ENCODE data around the gene C11orf54. TPM values are rescaled to one million over a fixed set of nuclear protein-coding genes. Genes with fewer than 3 reads are reported as not detected.

The C11orf54 gene
- polyA plus RNA-seq, 3 donors = 8.3 to 23.6 (median 14.1) TPM

DNA sequence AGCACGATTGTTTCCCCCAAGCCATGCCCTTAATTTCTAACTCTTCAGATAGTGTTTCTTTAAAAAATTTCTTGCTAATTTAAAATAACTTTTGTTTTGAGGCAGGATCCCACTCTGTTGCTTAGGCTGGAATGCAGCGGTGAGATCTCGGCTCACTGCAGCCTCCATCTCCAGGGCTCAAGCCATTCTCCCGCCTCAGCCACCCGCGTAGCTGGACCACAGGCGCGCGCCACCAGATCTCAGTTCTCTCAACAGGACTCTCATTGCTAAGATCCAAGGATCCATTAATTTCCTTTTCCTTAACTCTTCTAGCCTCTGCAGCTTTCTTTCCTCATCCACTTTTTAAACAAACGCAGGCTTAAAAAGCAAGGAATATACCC, 42.3 kb downstream of the C11orf54 start:
- no peaks in the 10 kb centered on the region for H3K27me3 ChIP-seq (ENCODE audit: control insufficient read depth in 2 of 2, insufficient read depth in 2 of 2, low read length in 2 of 2)
- peaks cover 44% of the 10 kb centered on the region for H4K20me1 ChIP-seq (ENCODE audit: insufficient read depth, low read length)
- peak overlapping the region; percentile 92 for H2AFZ ChIP-seq (ENCODE audit: insufficient read depth, low read depth, low read length, poor library complexity, severe bottlenecking)
- intact Hi-C loops (cut with micrococcal nuclease) = loop anchor here (5.0 kb wide), 2 partner anchors 41 to 546 kb away; partner anchors contain the start of genes C11orf54 (in 2 of the 2) and TAF1D (in 2 of the 2)
- no peaks in the 10 kb centered on the region for H3K9me3 ChIP-seq (replicated peaks in 1 of 2; ENCODE audit: control insufficient read depth in 1 of 2, insufficient read depth in 1 of 2, low read length in 2 of 2)
- peak overlapping the region; percentile 72 to 97 (median 95) for H3K4me3 ChIP-seq (replicated peaks in 1 of 3; ENCODE audit: low read depth in 2 of 3, low read length in 3 of 3)
- peaks cover 33% of the 10 kb centered on the region for H3K4me1 Mint-ChIP-seq
- peaks cover 51% of the 10 kb centered on the region for H3K79me2 ChIP-seq (ENCODE audit: insufficient read depth, low read length)
- H3K27ac Mint-ChIP-seq = peak overlapping the region; percentile 67 to 97 (median 90)
- peak overlapping the region; percentile 93 for H3K4me2 ChIP-seq (replicated peaks; ENCODE audit: extremely low read depth, low read length, poor library complexity, severe bottlenecking)
- peak overlapping the region; percentile 96 to 98 for H3K4me3 Mint-ChIP-seq
- peaks cover 11% of the 10 kb centered on the region in 2 donors for H3K36me3 ChIP-seq (replicated peaks in 1 of 2; ENCODE audit: control insufficient read depth in 1 of 2, insufficient read depth in 2 of 2, low read length in 2 of 2)
- no peak for DNase-seq
- peaks cover 16 to 34% of the 10 kb centered on the region in 2 donors for H3K4me1 ChIP-seq (ENCODE audit: control insufficient read depth in 1 of 2, insufficient read depth in 2 of 2, low read length in 2 of 2)
- peak overlapping the region; percentile 94 to 96 for H3K27ac ChIP-seq (ENCODE audit: low read depth in 1 of 2, low read length in 2 of 2)
- TF ChIP-seq, protein P1, sequence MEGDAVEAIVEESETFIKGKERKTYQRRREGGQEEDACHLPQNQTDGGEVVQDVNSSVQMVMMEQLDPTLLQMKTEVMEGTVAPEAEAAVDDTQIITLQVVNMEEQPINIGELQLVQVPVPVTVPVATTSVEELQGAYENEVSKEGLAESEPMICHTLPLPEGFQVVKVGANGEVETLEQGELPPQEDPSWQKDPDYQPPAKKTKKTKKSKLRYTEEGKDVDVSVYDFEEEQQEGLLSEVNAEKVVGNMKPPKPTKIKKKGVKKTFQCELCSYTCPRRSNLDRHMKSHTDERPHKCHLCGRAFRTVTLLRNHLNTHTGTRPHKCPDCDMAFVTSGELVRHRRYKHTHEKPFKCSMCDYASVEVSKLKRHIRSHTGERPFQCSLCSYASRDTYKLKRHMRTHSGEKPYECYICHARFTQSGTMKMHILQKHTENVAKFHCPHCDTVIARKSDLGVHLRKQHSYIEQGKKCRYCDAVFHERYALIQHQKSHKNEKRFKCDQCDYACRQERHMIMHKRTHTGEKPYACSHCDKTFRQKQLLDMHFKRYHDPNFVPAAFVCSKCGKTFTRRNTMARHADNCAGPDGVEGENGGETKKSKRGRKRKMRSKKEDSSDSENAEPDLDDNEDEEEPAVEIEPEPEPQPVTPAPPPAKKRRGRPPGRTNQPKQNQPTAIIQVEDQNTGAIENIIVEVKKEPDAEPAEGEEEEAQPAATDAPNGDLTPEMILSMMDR (IDR thresholded peaks at IDR 0.05) = no peak
- peak overlapping the region; percentile 95 for H3K9ac ChIP-seq (ENCODE audit: insufficient read depth, low read length, poor library complexity, severe bottlenecking)
- WGBS (ENCODE audit: insufficient coverage) = 0% methylated on average over 9 of the region's 10 CpGs
- peaks cover 4 to 21% of the 10 kb centered on the region in 2 donors for H3K36me3 Mint-ChIP-seq
- peaks cover 0 to 3% (median 0%) of the 10 kb centered on the region in 7 donors for H3K9me3 Mint-ChIP-seq
- no peaks in the 10 kb centered on the region for H3K27me3 Mint-ChIP-seq (ENCODE audit: low read depth in 3 of 3)

DNA sequence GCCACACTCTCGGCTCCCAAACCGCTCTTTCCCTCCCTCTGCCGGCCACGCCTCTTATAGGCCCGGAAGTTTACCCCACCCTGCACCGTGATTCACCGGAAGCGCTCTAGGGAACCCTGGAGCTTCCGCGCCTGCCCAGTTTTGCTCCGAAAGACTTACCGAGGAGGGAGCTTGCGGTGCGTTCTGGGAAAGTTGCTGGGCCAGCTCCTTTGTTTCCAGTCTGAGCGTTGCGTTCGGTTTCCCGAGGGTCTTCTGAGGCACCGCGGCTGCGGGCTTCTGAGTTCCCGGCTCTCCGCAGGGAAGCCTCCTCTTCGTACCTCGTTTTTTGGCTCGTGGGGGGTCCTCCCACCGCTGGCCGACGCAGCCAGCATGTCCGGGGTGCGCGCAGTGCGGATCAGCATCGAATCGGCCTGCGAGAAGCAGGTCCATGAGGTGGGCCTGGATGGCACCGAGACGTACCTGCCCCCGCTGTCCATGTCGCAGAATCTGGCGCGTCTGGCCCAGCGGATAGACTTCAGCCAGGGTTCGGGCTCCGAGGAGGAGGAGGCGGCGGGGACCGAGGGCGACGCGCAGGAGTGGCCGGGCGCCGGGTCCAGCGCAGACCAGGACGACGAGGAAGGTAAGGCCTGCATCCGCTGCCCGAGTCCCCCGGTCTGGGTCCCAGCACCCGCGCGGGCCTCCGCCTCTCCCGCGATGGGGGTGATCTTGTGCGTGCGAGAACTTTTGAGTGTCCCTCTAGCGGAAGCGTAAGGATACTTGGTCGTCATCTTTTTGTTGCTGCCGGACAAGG, 42.9 kb downstream of the C11orf54 start, which contains the start of gene MED17:
TSS of gene MED17 (plus strand) at position 138 of the 790 bp plus-strand sequence. CDS start at position 370, 232 bp downstream.
- Mint-ChIP-seq H3K36me3 (peaks cover 6 to 27% of the 10 kb centered on the region in 2 donors), H3K9me3 (peaks cover 0 to 3% (median 0%) of the 10 kb centered on the region in 7 donors), H3K4me3 (peak within 1 kb of the TSS; percentile 96 to 98), H3K4me1 (peaks cover 33% of the 10 kb centered on the region), H3K27ac (peak within 1 kb of the TSS; percentile 67 to 97 (median 90)), H3K27me3 (ENCODE audit: low read depth in 3 of 3) (no peaks in the 10 kb centered on the region)
- intact Hi-C loops (cut with micrococcal nuclease) = loop anchor here (5.0 kb wide), 2 partner anchors 42 to 547 kb away; partner anchors contain the start of genes C11orf54 (in 2 of the 2) and TAF1D (in 2 of the 2)
- Histone ChIP-seq H3K4me1 (ENCODE audit: control insufficient read depth in 1 of 2, insufficient read depth in 2 of 2, low read length in 2 of 2) (peaks cover 16 to 34% of the 10 kb centered on the region in 2 donors), H2AFZ (ENCODE audit: insufficient read depth, low read depth, low read length, poor library complexity, severe bottlenecking) (peak within 1 kb of the TSS; percentile 92), H3K79me2 (ENCODE audit: insufficient read depth, low read length) (peaks cover 57% of the 10 kb centered on the region), H3K9me3 (replicated peaks in 1 of 2; ENCODE audit: control insufficient read depth in 1 of 2, insufficient read depth in 1 of 2, low read length in 2 of 2) (no peaks in the 10 kb centered on the region), H3K9ac (ENCODE audit: insufficient read depth, low read length, poor library complexity, severe bottlenecking) (peak within 1 kb of the TSS; percentile 95), H3K27me3 (ENCODE audit: control insufficient read depth in 2 of 2, insufficient read depth in 2 of 2, low read length in 2 of 2) (no peaks in the 10 kb centered on the region), H3K36me3 (replicated peaks in 1 of 2; ENCODE audit: control insufficient read depth in 1 of 2, insufficient read depth in 2 of 2, low read length in 2 of 2) (peaks cover 17% of the 10 kb centered on the region in 2 donors), H3K4me3 (replicated peaks in 1 of 3; ENCODE audit: low read depth in 2 of 3, low read length in 3 of 3) (peak within 1 kb of the TSS; percentile 72 to 97 (median 95)), H3K27ac (ENCODE audit: low read depth in 1 of 2, low read length in 2 of 2) (peak within 1 kb of the TSS; percentile 94 to 96), H3K4me2 (replicated peaks; ENCODE audit: extremely low read depth, low read length, poor library complexity, severe bottlenecking) (peak within 1 kb of the TSS; percentile 93), H4K20me1 (ENCODE audit: insufficient read depth, low read length) (peaks cover 49% of the 10 kb centered on the region)
- WGBS (ENCODE audit: insufficient coverage) = under 1% methylated on average over 71 of the region's 72 CpGs
- peak; percentile 83 to 89 (median 88) for DNase-seq
- TF ChIP-seq, protein P1 (IDR thresholded peaks at IDR 0.05) = peak; percentile 59

Measured in CD14-positive monocyte (primary cell).